ENCODE measurements around the gene PALM.
"Not testable (repeated sequence)": the region's sequence is repeated elsewhere in the genome, so short reads cannot be mapped to it uniquely, and the experiment has no call there.

The PALM gene

GRCh38 chr19:708154-709143 lies at the start of gene PALM:
TSS of gene PALM (plus strand) at chr19:708935. CDS start at chr19:709147, 212 bp downstream.
- DNase-seq, result peak; percentile 84

GRCh38 chr19:660793-661426 lies 47.8 kb upstream of the PALM start:
- no peak for DNase-seq

GRCh38 chr19:661427-662196 lies 47.1 kb upstream of the PALM start:
- no peak for DNase-seq

GRCh38 chr19:662207-662961 lies 46.4 kb upstream of the PALM start:
- peak; percentile 36 for DNase-seq

- DNase-seq, result peak; percentile 95
Measured at GRCh38 chr19:662962-663681, 45.6 kb upstream of the PALM start, which contains the start of gene RNF126. TSS of gene RNF126 (minus strand) at chr19:663214. CDS start at chr19:663121, 93 bp downstream.

GRCh38 chr19:663682-664117 lies 45.0 kb upstream of the PALM start:
- DNase-seq, result no peak

- DNase-seq, result peak; percentile 96
Measured at GRCh38 chr19:664913-665443, 43.8 kb upstream of the PALM start.

- not testable (repeated sequence) for DNase-seq
Measured at GRCh38 chr19:666985-667573, 41.7 kb upstream of the PALM start.

- DNase-seq, result not testable (repeated sequence)
Measured at GRCh38 chr19:668675-669434, 39.9 kb upstream of the PALM start.

- no peak for DNase-seq
Measured at GRCh38 chr19:670609-671075, 38.1 kb upstream of the PALM start.

- no peak for DNase-seq
Measured at GRCh38 chr19:674282-675151, 34.2 kb upstream of the PALM start.

GRCh38 chr19:676007-676338 lies 32.8 kb upstream of the PALM start:
- DNase-seq, result no peak

- peak; percentile 57 for DNase-seq
Measured at GRCh38 chr19:676339-677105, 32.2 kb upstream of the PALM start, which contains the start of gene FSTL3. TSS of gene FSTL3 (plus strand) at chr19:676392. CDS start at chr19:676424, 32 bp downstream.

GRCh38 chr19:677201-677600 lies 31.5 kb upstream of the PALM start:
- DNase-seq, result peak; percentile 58

GRCh38 chr19:677601-678436 lies 30.9 kb upstream of the PALM start:
- no peak for DNase-seq

GRCh38 chr19:678791-679388 lies 29.8 kb upstream of the PALM start:
- DNase-seq, result no peak
